Measurements from ENCODE around the gene PIGU. TPM values are rescaled to one million over a fixed set of nuclear protein-coding genes. Genes with fewer than 3 reads are reported as not detected.

Gene PIGU
- total and polyA plus RNA-seq, 8 donors, result 0.45 to 21.3 (median 10.3) TPM

DNA sequence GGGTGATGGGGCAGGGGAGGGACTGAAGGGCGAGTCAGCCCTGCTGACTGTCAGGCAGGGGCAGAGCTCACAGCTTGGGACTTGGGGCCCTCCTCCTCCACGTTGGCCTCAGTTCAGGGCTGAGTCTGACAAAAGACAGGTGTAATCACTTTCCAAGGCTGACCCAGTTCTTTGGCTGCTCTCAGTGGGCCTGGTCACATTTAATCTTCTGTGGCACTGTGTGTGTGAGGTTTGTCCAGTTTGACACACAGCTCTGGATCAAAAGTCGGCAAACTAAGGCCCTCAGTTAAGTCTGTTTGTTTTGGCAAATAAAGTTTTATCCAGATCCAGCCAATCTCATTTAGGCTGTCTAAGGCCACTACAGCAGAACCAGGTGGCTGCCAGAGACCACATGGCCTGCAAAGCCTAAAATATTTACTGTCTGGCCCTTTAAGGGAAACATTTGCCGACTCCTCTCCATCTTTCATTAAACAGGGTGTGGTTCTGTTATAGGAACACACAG lies 123.5 kb downstream of the PIGU start:
- TF ChIP-seq, protein P1, sequence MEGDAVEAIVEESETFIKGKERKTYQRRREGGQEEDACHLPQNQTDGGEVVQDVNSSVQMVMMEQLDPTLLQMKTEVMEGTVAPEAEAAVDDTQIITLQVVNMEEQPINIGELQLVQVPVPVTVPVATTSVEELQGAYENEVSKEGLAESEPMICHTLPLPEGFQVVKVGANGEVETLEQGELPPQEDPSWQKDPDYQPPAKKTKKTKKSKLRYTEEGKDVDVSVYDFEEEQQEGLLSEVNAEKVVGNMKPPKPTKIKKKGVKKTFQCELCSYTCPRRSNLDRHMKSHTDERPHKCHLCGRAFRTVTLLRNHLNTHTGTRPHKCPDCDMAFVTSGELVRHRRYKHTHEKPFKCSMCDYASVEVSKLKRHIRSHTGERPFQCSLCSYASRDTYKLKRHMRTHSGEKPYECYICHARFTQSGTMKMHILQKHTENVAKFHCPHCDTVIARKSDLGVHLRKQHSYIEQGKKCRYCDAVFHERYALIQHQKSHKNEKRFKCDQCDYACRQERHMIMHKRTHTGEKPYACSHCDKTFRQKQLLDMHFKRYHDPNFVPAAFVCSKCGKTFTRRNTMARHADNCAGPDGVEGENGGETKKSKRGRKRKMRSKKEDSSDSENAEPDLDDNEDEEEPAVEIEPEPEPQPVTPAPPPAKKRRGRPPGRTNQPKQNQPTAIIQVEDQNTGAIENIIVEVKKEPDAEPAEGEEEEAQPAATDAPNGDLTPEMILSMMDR (IDR thresholded peaks at IDR 0.05), result no peak
- TF ChIP-seq POLR2AphosphoS5 (IDR thresholded peaks at IDR 0.05), result peak in 1 of 3 donors; percentile 35
- Histone ChIP-seq H3K27me3 (no peaks in the 10 kb centered on the region), H3K9me3 (no peaks in the 10 kb centered on the region), H3K4me1 (peaks cover 0 to 30% (median 23%) of the 10 kb centered on the region in 4 donors), H3K4me3 (no peak overlapping the region), H3K27ac (peak overlapping the region; percentile 16 to 78 (median 48)), H3K36me3 (no peaks in the 10 kb centered on the region)
- intact Hi-C loops (cut with DNase I; ENCODE audit: low total_unique reads), result no loop called here
- WGBS, 5 donors, result 17 to 33% (median 23%) methylated on average over 4 of the region's 4 CpGs
- DNase-seq, result peak; percentile 41 to 77

GRCh38 chr20:34552569-34552968 lies 124.3 kb downstream of the PIGU start:
- TF ChIP-seq EP300 (IDR thresholded peaks at IDR 0.05) (no peak), POLR2AphosphoS5 (IDR thresholded peaks at IDR 0.05) (no peak), POLR2A (IDR thresholded peaks at IDR 0.05) (no peak)
- TF ChIP-seq, protein P1 (IDR thresholded peaks at IDR 0.05), result no peak
- intact Hi-C loops (cut with DNase I; ENCODE audit: low total_unique reads), result no loop called here
- peak overlapping the region in 1 of 5 donors; percentile 52 for H3K27ac ChIP-seq
- H3K27me3 ChIP-seq, result no peaks in the 10 kb centered on the region
- DNase-seq, result no peak
- no peaks in the 10 kb centered on the region for H3K36me3 ChIP-seq
- no peak overlapping the region for H3K4me3 ChIP-seq
- no peaks in the 10 kb centered on the region for H3K9me3 ChIP-seq
- WGBS, 5 donors, result 87 to 95% (median 88%) methylated on average over 6 of the region's 6 CpGs
- peaks cover 0 to 24% (median 18%) of the 10 kb centered on the region in 4 donors for H3K4me1 ChIP-seq

DNA sequence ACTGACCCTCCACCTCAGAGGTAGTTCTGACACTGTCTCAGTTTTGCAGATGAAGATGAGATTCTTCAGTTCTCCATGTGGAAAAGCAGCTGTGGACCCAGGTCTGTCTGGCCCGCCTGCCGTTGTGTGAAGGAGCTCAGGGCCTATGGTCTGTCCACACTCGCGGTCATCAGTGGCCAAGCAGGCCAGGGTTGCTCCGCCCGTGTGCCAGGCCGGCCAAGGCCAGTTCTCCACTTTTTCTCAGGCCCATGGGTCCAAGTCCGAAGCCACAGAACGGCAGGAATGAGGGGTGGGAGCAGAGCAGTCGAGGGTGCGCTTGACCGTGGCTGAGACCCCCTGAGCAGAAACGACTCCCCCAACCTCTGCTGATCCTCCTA lies 127.0 kb downstream of the PIGU start:
- Histone ChIP-seq H3K27ac (no peak overlapping the region), H3K36me3 (no peaks in the 10 kb centered on the region), H3K27me3 (no peaks in the 10 kb centered on the region), H3K9me3 (no peaks in the 10 kb centered on the region), H3K4me1 (peaks cover 0 to 23% (median 14%) of the 10 kb centered on the region in 4 donors), H3K4me3 (no peak overlapping the region)
- 76 to 90% (median 87%) methylated on average over 9 to 13 of the region's 13 CpGs for WGBS, 5 donors
- intact Hi-C loops (cut with DNase I; ENCODE audit: low total_unique reads), result no loop called here
- TF ChIP-seq, protein P1 (IDR thresholded peaks at IDR 0.05), result no peak
- TF ChIP-seq POLR2A (IDR thresholded peaks at IDR 0.05), result no peak
- no peak for TF ChIP-seq EP300 (IDR thresholded peaks at IDR 0.05)
- no peak for TF ChIP-seq POLR2AphosphoS5 (IDR thresholded peaks at IDR 0.05)
- no peak for DNase-seq

DNA sequence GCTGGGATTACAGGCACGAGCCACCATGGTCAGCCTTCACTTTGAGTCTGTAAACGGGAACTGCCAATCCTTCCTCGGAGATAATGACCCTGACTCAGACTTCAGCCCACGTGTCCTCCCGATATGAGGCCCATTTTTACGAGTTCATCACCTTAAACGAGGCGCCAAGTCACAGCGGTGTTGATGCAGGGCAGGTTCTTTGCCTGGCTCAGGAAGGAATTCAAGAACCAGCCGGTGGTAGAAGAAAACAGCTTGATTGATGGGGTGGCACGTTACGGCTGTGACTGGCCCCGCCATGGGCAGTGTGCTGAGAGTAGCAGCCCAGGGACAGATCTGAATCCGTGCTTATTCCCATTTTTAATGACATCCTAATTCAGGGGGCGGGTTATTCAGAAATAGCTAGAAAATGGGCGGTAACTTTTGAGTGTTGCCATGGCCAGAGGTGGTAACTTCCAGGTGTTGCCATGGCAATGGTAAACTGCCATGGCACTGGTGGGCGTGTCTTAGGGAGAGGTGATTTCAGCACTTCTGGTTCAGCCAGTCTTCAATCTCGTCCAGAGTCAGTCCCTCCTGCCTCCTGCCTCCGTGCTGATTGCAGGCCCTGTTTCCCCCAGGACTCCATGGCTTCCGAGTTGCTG lies 127.5 kb downstream of the PIGU start:
- intact Hi-C loops (cut with DNase I; ENCODE audit: low total_unique reads), result no loop called here
- Histone ChIP-seq H3K4me1 (peaks cover 0 to 27% (median 14%) of the 10 kb centered on the region in 4 donors), H3K9me3 (no peaks in the 10 kb centered on the region), H3K27ac (no peak overlapping the region), H3K27me3 (no peaks in the 10 kb centered on the region), H3K36me3 (no peaks in the 10 kb centered on the region), H3K4me3 (no peak overlapping the region)
- DNase-seq, result peak in 1 of 2 donors; percentile 90
- 50 to 63% (median 59%) methylated on average over 18 to 20 of the region's 20 CpGs for WGBS, 5 donors
- TF ChIP-seq, protein P1 (IDR thresholded peaks at IDR 0.05), result no peak
- TF ChIP-seq POLR2AphosphoS5 (IDR thresholded peaks at IDR 0.05) (no peak), EP300 (IDR thresholded peaks at IDR 0.05) (no peak), POLR2A (IDR thresholded peaks at IDR 0.05) (no peak)

Measured in stomach (tissue), 9 donors.